Activated CD4-positive, alpha-beta T cell treated with anti-CD3 and anti-CD28 coated beads for 4 hours (primary cell): ENCODE results near the gene MME.

Source experiments
- DNase-seq, 2 donors: peaks; one replicate each; pipeline ENCODE4 v3.0.0-alpha.2; 2020

Gene MME

DNA sequence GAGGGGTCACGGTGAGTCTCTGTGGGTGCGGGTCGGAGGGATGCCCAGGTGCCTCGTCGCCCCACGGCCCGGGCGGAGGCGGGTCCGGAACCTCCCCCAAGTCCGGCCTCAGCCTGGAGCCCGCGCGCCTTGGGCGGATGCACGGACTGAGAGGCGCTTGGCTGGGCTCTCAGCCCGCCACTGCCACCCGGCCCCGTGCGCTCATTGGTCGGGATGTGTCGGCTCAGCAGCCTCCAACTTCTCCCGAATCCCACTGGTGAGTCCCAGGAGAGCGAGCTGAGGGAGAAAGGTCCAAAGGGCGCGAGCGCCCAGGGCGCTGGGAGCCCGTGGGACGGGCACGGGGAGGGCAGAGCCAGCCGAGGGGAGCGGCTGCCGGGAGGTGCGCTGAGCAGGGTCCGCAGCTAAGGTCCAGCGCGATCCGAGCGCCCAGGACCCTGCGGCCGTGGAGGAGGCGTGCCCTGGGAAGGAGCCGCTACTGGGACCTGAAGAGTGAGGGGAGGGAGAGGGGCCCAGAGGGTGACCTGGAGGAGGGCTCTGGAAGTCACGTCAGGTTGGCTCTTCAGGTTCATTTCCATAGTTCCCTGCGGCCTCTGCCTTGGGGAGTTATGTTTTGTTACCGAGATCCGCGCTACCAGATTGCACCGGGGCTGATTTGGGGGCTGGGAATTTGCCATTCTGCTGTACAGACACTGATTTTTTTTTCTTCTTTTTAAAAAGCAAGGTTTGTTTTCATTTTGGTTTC lies at the start of gene MME:
TSS of gene MME (plus strand) at position 574 of the 742 bp plus-strand sequence. CDS start 3,849 bp downstream, outside the sequence.
- DNase-seq, result no peak

DNA sequence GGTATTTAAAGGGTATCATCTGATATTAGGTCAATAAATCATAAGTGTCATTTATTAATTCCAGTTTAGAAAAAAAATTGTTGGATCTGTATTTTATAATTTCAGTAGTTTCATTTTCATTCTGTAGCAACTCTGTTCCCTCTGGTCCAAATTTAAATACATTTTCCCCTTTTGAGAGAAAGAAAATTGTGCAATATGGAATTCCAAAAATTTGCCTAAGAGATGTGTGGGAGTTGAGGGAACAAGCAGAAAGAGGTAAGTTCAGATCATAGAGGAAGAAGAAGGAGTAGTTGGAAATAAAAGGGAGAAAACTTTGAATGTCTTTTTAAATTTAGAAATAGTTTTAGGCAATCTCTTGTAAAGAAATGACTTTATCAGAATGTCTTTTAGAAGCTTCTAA lies 48.9 kb upstream of the MME start:
- no peak for DNase-seq

DNA sequence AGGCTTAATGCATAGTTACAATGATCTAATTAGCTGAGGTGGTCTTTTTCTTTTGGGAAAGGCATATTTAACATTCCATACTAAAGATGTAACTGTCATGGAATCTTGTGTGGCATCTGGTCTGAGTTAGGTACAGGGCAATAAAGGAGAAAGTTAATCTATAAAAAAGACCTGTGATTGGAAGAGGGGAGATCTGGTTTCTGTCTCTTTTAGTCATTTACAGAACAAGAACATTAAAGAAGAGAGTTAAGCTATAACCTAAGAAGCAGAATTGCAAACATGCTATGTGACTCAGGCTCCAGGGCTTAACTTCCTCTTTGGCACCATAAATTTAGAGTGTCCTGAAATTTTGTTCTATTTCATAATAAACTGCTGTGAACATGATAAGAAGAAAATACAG lies 47.2 kb upstream of the MME start:
- no peak for DNase-seq

DNA sequence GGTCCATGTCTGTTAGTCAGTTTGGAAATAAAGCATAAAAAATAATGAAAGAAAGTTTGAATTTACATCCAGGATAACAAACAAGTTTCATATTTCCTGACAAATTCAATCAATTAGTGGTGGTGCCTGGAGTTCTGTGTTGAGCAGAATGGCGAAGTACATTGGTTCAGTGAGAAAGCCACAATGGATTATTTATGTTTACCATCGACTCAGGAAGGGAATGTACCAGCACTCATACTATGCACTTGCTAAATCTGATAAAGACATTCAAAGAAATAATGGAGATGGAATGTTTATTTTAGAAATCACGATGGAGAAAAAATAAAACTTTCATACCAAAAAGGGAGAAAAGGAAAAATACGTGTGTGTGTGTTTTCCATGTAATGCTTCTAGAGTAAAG lies 45.3 kb upstream of the MME start:
- DNase-seq, result no peak

DNA sequence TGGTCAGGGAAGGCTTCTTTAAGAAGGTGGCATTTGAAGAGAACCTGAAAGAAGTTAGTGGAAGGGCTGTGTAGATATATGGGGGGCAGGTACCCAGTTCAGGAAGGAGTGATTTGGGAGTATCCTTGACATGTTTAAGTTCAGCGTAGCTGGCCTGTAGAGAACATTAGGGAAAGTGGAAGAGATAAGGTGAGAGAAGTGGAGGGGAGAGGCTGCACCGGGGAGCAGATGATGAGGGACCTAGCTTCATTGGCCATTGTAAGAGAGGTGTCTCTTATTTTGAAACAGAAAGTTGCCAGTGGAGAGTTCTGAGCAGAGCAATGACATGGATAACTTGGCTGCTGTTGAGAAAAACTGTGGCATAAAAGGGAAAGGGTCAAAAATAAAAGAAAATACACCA lies 44.6 kb upstream of the MME start:
- no peak for DNase-seq

DNA sequence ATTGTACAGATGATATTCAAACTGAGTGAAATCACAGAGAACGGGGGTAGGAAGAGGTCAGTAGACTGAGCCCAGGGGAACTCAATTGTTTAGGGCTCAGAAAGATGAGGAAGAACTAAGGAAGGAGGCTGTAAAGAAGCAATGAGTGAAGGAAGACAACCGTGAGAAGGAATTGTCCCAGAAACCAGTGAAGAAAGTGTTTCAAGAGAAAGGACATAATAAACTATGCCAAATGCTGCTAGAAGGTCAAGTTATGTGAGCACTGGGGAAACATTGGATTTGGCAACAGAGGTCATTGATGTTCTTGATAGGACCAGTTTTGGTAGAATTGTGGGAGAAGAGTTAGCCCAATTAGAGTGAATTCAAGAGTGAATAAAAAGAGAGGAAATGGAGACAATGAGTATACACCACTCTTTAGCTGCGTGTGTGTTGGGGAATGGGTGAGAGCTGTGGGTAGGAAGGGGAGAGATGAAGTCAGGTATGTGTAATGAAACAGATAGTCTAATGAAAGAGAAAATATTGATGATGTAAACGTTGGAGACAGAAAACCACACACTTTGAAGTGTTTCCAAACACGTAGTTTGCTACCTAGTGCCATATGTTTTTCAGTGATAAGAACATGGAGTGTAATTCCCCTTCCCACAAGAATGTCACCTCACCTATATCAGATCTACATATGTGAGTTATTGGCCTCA lies 42.5 kb upstream of the MME start:
- no peak for DNase-seq

DNA sequence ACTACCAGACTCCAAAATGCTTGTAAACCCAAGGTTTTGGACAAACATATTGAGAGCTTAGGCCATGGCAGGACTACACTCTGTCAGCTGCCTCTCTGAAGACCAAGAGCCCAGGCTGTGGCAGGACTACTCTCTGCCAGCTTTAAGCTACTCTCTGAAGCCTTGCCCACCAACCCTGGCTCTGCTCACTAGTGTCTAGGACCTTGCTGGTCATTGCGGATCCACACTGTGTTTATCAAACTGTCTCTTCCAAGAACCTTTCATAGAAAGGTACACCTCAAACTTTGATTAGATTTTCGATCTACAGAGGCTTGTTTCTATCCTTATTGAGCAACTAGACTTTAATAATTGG lies 41.9 kb upstream of the MME start:
- DNase-seq, result no peak

DNA sequence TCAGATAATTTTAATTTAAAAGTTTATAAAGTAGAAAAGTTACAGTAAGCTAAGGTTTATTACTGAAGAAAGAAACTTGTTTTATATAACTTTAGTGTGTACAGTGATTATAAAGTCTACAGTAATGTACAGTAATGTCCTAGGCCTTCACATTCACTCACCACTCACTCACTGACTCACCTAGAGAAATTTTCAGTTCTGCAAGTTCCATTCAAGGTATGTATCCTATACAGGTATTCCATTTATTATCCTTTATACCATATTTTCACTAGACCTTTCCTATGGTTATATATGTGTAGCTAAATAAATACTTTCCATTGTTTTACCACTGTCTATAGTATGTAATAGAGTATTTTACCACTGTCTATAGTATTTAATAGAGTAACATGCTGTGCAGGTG lies 33.2 kb upstream of the MME start:
- no peak for DNase-seq

DNA sequence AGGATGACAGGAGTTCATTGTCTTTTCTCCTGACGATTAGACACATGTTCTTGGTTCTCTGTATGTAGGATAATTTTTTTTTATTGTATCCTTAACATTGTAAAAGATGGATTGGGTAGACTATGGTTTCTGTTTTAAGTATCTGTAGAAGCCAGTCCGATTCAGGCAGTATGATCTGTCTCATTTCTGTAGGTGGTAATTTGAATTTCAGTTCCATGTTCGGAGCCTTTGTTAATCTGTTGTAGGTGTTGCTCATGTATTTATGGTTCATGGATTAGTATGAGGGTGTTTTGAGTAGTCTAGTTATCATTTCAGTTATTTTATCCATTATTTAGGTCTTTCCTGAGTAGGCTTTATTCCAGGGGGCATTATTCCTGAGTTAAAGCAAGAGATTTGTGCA lies 32.4 kb upstream of the MME start:
- no peak for DNase-seq

DNA sequence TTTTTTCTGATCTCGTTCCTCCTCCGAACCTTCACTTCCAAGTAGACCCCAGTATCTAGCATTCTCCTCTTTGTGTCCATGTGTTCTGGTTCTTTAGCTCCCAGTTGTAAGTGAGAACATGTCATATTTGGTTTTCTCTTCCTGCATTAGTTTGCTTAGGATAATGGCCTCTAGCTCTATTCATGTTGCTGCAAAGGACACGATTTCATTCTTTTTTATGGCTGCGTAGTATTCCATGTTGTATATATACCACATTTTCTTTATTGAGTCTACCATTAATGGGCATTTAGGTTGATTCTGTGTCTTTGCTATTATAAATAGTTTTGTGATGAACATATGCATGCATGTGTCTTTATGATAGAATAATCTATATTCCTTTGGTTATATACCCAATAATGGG lies 30.2 kb upstream of the MME start:
- no peak for DNase-seq

DNA sequence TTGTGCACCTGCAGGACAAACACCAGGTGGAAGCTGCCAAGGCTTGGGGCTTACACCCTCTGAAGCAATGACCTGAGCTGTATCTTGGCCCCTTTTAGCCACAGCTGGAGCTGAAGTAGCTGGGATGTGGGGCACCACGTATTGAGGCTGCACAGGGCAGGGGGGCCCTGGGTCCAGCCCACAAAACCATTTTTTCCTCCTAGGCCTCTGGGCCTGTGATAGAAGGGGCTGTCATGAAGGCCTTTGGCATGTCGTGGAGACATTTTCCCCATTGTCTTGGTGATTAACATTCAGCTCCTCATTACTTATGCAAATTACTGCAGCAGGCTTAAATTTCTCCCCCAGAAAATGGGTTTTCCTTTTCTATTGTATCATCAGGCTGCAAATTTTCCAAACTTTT lies 27.6 kb upstream of the MME start:
- no peak for DNase-seq

DNA sequence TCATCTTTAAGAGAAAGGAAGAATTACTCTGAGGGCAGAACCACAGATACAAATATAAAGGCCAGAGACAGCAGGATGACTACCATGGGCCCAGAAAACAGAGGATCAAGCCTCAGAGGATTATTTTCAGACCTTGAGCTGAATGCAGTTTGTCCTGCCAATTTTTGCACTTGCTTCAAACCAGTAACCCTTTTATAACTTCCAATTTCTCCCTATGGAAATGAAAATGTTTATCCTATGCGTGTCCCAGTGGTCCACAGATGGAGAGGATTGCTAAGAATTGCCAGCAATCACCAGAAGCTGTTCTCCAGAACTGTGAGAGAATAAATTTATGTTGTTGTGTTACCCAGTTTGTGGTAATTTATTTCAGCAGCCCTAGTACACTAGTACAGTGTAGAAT lies 26.4 kb upstream of the MME start:
- no peak for DNase-seq

DNA sequence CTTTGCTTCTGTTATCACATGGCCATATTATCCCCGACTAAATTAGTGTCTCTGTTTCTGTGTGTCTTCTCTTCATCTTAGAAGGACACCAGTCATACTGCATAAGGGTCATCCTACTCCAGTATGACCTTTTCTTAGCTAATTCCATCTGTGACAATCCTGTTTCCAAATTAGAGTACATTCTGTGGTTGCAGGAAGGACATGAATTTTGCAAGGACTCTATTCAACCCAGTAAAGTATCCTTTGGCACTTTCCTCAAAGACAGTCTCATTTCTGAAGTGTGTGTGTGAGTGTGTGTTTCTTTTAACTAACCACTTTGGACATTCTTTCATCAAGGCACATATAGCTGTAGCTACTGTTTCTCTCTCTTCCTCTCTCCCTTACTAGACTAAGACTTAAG lies 15.2 kb upstream of the MME start:
- no peak for DNase-seq

DNA sequence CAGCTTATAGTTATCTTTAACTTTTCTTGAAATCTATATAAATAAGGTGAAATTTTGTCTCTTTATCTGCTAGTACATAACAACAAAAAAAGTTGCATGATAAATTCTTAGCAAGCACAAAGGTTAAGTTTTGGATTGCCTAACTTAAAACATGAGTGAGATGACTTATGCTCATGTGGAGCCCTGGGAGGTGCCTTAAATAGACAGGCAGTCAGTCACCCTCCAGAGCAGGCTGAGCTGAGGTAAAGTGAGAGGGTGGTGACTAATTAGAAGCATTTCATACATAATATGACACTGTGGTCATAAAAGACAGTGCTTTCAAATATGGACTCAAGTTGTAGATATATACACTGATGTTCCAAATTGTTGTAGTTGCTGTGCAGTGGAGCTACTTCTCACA lies 14.6 kb upstream of the MME start:
- no peak for DNase-seq

DNA sequence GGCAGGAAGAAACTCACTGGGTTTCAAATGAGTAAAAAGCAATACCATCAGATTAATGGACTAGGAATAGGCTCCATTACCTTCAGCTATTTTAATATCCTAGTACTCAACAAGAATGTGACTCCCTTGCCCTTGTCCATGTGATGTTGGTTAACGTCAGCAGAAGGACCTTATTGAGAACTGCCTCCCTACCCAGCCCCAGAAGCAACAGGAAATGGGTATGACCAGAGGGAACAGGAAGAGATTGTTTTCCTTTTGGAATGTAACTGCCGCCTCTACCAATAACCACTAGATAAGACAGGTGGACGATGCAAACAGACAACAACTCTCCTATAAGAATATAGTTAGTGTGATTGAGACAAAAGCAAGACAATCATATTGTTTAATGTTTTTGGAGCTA lies 10.4 kb upstream of the MME start:
- DNase-seq, result no peak

DNA sequence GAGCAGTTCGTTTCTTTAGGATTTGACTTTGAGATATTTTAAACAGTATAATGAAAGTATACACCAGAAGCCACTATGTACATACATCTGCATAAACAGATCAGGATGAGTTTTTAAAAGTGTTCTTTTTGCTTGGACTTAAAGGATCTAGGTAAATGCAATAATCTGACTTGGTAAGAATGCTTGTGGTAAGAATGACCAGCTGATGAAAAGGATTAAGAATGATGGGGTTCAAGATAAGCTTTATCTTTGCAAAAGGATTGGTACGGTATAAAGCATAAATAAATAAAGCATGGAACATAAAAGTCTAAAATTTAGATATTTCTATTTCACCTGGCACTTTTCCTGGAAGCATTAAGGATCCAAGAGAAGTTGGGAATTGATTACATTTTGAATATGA lies 9.8 kb upstream of the MME start:
- DNase-seq, result no peak

DNA sequence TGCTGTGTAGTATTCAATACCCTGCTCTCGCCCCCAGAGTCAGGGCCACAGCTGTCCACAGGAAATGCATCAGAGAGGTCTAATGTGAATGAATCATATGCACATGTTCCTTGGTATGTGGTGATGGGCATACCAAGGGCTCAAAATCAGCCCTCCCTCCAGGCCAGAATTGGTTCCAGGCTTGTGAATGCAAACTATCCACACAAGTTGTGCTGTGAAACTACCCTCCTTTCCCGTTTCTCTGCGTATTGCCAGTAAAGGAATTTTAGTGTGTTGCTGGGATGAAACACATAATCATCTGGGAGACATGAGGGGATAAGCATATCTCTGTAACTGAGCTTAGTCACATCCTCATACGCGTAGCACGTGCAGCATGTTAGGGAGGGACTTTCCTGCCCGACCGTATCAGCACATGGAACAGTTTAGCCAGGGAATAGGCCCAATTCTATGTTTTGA lies 9.2 kb upstream of the MME start:
- DNase-seq, result no peak

DNA sequence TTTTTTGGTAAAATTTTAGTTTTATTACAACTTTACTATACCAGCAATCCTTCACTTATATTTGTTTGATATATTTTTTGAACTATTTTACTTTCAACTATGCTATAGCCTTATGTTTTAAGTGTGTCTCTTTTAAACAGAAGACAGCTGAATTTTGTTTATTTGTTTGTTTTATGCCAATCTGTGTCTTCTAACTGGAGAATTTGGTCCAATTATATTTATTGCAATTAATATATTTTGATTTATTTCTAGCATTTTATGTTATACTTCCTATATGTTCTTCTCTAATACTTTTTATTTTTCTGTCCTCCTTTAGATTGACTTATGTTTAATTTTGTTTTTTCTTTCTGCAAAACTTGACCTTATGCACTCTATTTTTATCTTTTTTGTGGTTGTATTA lies 4.9 kb upstream of the MME start:
- no peak for DNase-seq

DNA sequence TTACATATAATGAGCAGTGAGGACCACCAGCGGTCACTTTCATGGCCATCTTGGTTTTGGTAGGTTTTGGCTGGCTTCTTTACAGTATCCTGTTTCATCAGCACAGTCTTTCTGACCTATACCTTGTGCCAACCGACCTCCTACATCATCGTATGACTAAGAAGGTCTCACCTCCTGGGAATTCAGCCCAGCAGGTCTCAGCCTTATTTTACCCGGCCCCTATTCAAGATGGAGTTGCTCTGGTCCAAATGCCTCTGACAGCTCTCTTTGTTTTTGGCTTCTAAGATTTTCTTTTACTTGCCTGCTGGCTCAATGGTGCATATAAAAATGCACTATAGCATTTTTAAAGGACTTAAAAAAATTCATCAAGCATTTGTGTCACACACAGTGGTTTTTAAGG lies 3.2 kb upstream of the MME start:
- no peak for DNase-seq

DNA sequence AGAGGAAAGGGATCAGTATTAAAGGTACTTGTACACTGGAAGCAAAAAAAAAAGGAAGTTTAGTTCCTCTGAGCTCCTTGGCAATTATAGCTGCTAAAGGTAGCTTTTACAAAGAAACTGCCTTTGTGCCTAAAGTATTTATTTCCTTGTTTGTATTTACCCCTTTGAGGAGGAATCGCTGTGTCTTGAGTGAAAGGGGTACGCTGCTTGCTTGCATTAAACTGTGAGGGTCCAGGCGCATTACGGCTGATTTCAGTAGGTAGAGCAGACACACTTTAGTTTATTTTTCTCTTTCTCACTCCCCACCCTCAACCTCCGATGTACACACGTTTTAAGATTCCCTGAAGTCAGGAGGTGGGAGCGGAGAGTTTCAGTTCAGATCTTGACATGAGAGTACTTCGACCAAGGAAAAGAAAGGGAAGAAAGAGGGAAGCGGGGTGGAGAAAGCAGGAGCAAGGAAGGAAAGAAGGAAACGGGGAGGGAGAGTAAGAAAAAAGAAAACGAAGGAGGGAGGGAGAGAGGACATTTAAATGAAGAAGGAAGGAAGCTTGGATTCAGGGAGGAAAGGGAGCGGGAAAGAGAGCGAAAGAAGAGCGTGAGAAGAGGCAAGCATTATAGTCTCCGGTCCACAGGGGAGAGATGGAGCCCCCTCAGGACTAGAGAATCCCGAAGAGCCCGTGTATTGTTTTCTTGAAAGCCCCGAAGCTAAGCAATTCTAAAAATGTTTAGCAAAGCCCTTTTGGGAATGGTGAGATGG lies 1.2 kb upstream of the MME start:
- DNase-seq, result no peak

DNA sequence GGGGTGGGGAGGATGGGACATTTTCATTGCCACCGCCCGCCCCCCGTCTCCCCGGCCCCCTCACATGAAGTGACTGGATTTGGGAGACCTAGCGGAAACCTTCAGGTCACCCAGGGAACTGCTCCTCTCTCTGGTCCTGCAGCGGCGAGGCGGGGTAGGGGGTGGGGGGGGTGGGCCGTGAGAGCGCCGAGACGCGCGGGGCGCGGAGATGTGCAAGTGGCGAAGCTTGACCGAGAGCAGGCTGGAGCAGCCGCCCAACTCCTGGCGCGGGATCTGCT lies 712 bp upstream of the MME start:
- no peak for DNase-seq

DNA sequence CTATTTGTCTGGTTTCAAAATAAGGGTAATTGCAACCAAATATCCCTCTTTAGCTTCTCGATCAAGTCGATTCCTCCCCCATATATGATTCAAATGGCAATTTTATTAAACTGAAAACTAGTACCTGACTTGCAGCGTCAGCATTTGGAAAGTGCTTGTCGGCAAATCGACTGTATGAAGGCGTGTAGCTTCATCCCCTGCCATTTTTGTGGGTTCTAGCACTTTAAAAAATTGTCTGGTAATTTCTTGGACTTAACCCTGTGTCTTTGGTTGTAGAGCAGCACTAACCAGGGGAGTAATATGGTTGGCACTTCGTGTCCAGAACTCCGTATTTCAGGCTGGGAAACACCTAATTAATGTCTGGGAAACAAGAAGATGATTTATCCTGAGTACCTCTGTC lies 573 bp downstream of the MME start:
- DNase-seq, result no peak

DNA sequence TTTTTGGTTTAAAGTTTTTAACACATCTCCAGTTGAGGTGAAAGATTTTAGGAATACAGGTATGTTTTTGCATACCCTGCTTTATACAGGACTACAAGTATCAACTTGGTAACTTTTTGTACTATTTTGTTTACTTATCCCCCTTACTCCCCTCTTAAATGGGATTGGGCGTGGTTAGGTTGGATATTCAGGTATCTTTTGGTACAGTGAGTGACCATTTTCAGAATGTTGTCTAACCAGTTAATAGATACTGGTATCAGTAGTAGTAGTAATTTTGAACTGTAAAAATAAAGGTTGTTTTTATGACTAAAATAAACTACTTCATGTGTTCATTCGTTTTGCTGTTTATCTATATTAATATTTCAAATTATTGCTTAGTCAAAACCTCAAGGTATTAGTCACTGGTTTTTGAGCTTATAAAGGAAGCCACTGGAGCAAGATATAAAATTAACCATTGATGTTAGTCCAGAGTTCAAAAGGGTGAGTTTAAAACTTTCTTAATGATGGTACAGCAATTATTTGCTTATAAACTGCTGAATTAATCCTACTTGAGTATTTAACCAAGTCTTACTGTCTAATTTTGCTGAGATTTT lies 3.3 kb downstream of the MME start:
- no peak for DNase-seq

DNA sequence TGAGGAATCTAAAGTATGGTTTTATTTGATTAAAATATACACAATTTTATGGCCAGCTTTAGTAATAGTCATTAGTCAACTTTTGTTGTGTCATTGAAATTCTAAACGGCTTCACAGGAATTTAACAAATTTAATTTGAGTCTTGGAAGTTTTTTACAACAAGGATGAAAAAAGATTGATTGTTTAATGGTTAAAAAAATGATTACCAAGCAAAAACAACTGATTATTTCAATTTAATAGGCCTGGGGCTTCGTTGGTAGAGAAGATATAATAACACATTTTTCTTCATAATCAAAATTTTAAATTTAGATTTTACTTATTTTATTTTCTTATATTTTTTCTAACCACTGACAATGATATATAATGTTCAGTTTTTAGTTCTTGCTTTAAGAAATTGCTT lies 4.4 kb downstream of the MME start:
- no peak for DNase-seq
